HUES6 (cell line): Measurements from ENCODE around the gene STX18.

Experiments used
- H3K27ac ChIP-seq: 2 replicates; pipeline ENCODE4 v1.7.0; 2013; ENCODE audit warnings: low read depth, mild to moderate bottlenecking, low read length, inconsistent platforms
- H3K27me3 ChIP-seq: 2 replicates; pipeline ENCODE4 v1.6.1; 2013; ENCODE audit warnings: low read length; ENCODE audit not compliant: control insufficient read depth, insufficient read depth
- H3K36me3 ChIP-seq: 2 replicates; pipeline ENCODE4 v1.6.1; 2013; ENCODE audit warnings: low read length; ENCODE audit not compliant: control insufficient read depth, insufficient read depth
- H3K4me1 ChIP-seq: 2 replicates; pipeline ENCODE4 v1.6.1; 2013; ENCODE audit warnings: low read length; ENCODE audit not compliant: control insufficient read depth, insufficient read depth
- H3K4me3 ChIP-seq: 2 replicates; pipeline ENCODE4 v1.5.1; 2013; ENCODE audit warnings: low read depth, low read length
- H3K9ac ChIP-seq: one replicate; pipeline ENCODE4 v1.6.1; 2013; ENCODE audit warnings: mild to moderate bottlenecking, low read length
- H3K9me3 ChIP-seq: 2 replicates; pipeline ENCODE4 v1.6.1; 2013; ENCODE audit warnings: low read depth, low read length; ENCODE audit not compliant: control insufficient read depth, insufficient read depth

Gene STX18

DNA sequence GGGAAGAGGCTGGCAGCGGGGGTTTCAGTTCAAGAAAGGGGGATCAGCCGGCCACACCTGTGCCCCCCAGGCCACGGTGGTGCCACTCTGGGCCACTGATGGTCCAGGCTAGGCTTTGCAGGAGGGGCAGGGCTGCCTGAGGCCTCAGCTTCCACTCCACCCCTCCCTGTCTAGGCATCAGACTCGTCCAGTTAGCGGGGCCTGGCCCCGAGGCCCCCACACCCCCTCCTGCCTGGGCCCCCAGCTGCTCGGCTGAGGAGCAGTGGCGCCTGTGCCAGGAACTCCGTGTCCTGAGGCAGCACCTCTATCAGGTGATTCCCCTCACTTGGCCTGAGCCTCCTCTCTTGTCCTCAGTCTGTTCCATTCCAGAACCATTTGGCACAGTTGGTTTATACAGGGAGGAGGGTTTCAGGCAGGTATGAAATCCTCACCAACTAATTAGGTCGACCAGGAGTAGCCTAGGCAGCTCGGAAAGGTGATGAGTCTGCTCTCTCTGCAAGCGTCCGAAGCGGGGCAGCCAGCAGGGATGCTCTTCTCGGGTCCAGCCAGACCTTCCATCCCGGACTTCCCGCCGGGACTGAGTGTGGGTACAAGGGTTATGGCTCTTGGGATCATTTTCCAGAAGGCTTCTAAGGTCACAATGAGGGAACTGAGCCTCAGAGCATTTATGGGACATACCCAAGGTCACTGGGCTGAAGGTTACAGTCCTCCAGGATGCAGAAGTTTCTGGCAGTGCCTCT is 152.8 kb downstream of the STX18 start:
- Histone ChIP-seq H3K4me3 (no peak overlapping the region), H3K4me1 (0 out of 2 replicates have a peak, but pooled peaks cover 14% of the 10 kb centered on the region), H3K36me3 (peaks cover 11% of the 10 kb centered on the region; the same call in 1 of the 2 replicates), H3K9ac (no peak overlapping the region), H3K9me3 (no peaks in the 10 kb centered on the region), H3K27me3 (peaks cover 80% of the 10 kb centered on the region), H3K27ac (no peak overlapping the region)

DNA sequence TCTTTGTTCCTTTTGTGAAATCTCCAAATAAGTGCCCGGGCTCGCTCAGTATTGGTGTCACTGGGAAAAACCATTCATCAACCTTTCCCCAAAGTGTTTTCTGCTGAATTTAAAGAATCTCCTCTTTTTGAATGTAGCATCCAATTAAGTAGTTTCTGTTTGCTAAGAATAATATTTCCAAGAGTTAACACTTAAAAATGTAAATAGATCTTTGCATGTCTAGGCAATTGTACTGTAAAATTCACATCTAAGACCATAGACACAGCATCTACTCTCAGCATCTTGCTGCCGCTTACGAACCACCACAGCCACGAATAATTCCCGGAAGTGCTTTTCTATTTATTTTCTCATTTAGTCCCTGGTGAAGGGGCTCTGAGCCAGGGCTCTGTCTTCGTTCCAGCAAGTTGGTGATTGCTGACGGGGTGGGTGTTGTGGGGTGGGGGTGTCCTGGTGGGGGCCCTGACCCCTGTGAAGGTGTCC is 153.5 kb downstream of the STX18 start:
- no peaks in the 10 kb centered on the region for H3K9me3 ChIP-seq
- H3K9ac ChIP-seq: no peak overlapping the region
- H3K27ac ChIP-seq: no peak overlapping the region
- peaks cover 81% of the 10 kb centered on the region for H3K27me3 ChIP-seq
- H3K36me3 ChIP-seq: peaks cover 6% of the 10 kb centered on the region; the same call in 1 of the 2 replicates
- H3K4me3 ChIP-seq: peak overlapping the region; percentile 73
- 0 out of 2 replicates have a peak, but pooled peaks cover 14% of the 10 kb centered on the region for H3K4me1 ChIP-seq

DNA sequence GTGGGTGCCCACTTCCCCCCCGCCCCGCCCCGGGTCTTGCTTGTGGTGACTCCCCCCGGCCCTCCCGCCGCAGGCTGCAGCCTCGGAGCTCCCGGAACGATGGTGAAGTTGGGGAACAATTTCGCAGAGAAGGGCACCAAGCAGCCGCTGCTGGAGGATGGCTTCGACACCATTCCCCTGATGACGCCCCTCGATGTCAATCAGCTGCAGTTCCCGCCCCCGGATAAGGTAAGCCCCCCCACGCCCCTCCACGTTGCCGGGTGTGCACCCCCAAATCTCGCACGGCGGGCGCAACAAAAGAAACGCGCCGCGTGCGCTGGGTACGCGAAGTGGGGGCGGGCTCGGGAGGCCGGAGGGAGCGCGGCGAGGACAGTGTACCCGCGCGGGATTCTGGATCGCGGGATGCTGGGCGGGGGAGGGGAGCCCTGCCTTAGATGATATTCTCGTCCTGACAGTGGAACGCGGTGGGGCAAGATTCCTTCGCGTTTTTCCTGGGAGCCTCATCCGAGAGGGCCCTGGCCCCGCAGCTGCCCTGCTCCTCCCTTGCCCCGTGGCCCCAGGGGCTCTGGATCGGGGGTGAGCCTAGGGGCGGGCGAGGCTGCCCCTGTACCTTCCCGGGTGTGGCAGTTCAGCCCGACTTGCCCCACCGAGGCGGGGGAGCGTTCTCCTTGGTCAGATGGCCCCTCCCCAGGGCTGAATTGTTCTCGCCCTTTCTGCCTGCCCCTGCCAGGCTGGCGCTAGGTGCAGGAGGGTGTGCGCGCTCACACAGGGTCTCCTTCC is 154.1 kb downstream of the STX18 start:
- Histone ChIP-seq H3K9ac (no peak overlapping the region), H3K27me3 (peaks cover 84% of the 10 kb centered on the region)

DNA sequence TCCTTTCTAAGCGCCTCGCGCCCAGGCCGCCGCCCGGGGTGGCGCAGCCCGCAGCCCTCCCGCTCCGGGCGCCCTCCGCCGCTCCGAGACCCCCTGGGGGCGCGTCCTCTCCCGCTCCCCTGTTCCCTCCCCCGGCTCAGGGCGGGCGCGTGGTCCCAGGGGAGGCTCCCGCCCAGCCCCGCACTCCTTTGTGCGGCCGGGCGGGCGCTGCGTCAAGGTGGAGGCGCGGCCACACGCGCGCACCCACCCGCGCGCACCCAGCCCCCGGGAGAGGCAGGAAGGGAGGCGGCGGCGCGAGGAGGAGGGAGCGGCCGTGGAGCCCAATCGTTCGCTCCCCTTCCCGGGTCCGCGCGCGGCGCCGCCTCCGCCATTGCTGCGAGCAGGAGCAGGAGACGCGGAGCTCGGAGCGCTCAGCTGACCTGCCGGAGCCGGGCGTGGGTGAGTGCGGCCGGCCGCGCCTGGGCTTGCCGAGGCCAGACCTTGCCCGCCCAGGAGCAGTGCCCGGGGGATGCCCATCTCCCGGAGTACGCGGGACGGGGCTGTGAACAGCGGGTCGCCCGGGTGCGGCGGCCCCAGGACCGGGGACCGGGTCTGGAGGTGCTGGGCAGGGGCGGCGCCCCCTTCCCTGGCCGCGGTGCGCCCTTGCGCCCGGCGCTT is 155.0 kb downstream of the STX18 start, which contains the start of gene NSG1:
Gene NSG1 (plus strand): TSS at position 367 of the 657 bp plus-strand sequence. CDS start 528 bp downstream, outside the sequence.
- Histone ChIP-seq H3K27me3 (peaks cover 87% of the 10 kb centered on the region), H3K4me1 (peaks cover 18% of the 10 kb centered on the region), H3K9ac (peak within 1 kb of the TSS; percentile 55)

More for the DNA sequence above, 154.1 kb downstream of the STX18 start:
- Histone ChIP-seq H3K27ac (no peak overlapping the region), H3K36me3 (peaks cover 4% of the 10 kb centered on the region; the same call in 1 of the 2 replicates), H3K4me1 (0 out of 2 replicates have a peak, but pooled peaks cover 14% of the 10 kb centered on the region), H3K4me3 (peak overlapping the region; percentile 73), H3K9me3 (no peaks in the 10 kb centered on the region)

DNA sequence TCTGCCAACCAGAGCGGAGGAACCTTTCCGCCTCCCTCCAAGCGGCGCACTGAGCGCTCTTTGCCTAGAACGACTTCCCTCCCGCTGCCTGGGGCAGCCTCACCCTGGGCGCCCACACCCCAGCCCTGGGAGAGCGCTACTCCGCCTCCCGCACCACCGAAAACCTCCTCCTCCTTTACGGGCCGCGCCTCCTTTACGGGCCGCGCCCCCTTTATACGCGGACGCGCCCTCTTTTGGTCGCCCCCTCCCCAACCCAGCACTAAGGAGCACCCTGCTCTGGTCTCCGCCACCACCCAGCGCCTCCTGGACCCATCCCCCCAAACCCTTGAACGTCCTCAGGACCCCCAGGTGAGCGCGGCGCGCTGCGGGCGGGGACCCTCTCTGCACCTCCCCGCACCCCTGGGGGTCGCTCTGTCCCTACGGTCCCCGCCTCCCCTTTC is 155.5 kb downstream of the STX18 start:
- Histone ChIP-seq H3K4me1 (peaks cover 18% of the 10 kb centered on the region), H3K27ac (no peak overlapping the region), H3K9me3 (no peaks in the 10 kb centered on the region), H3K4me3 (peak overlapping the region; percentile 73), H3K9ac (no peak overlapping the region), H3K36me3 (peaks cover 1% of the 10 kb centered on the region; the same call in 1 of the 2 replicates), H3K27me3 (peaks cover 84% of the 10 kb centered on the region)

More for the DNA sequence above, 155.0 kb downstream of the STX18 start, which contains the start of gene NSG1:
- no peak within 1 kb of the TSS for H3K27ac ChIP-seq
- H3K4me3 ChIP-seq: peak within 1 kb of the TSS; percentile 73
- H3K36me3 ChIP-seq: peaks cover 4% of the 10 kb centered on the region; the same call in 1 of the 2 replicates
- H3K9me3 ChIP-seq: no peaks in the 10 kb centered on the region

DNA sequence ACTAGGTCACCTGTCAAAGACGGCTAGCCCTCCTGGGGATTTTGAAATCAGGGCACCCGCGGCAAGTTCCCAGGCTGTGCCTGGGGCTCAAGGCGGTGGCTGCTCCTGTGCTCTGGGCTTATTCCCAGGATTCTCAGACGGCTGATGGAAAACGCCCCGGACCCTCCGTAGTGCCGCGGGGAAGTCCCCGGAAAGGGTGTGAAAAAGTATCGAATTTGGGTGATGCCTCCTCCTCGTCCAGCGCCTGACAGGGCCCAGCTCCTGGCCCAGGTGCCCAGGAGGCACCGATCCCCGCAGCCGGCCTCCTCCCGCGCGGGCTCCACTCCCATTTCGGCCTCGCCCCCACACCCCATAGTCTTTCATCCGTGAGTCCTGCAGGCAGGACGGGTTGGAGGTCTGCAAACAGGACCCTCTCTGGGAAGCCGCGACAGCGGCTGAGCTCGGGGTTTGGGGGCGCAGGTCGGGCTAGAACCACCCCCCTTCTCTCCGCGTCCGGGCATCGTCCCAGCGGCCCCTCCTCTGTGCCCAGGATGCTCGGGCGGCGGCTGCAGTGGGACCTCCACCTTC is 156.0 kb downstream of the STX18 start:
- Histone ChIP-seq H3K36me3 (no peaks in the 10 kb centered on the region), H3K4me3 (peak overlapping the region; percentile 73), H3K9me3 (no peaks in the 10 kb centered on the region), H3K4me1 (peaks cover 18% of the 10 kb centered on the region), H3K27me3 (peaks cover 79% of the 10 kb centered on the region), H3K27ac (no peak overlapping the region), H3K9ac (no peak overlapping the region)

DNA sequence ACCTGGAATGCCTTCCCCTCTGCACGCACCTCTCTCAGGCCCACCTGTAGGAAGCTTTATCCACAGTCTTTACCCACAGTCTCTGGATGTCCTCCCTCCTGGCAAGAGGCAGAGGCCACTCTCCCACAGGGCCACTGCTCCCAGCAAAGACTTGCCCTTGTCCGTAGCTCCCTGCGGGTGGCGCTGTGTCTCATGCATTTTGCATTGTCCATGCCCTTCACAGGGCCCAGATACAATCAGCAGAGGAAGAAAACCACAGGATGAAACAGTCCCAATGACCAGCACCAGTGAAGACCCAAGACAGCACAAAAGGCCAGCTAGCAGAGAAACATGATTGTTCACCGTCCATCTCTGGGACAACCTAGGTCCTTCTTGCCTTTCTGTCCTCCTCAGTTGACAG is 157.0 kb downstream of the STX18 start:
- Histone ChIP-seq H3K4me3 (no peak overlapping the region), H3K9ac (no peak overlapping the region), H3K4me1 (peaks cover 21% of the 10 kb centered on the region), H3K9me3 (no peaks in the 10 kb centered on the region), H3K27me3 (peaks cover 75% of the 10 kb centered on the region), H3K36me3 (no peaks in the 10 kb centered on the region), H3K27ac (no peak overlapping the region)

DNA sequence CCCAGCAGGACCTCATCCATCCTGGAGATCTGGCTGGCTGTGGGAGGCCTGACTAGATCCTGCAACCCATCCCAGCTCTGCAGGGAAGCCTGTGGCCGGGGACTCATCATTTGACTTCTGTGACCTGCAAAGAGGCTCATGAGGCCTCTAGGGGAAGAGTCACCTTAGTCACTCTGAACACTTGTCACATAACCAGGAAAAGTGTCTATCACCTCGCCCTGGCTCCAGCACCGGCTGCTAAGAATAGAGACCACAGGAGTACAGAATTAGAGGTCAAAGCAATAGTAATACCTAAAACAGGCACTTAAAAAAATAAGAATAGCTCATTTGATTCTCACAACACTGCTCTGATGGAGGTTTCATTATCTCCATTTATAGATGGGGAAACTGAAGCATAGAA is 158.8 kb downstream of the STX18 start:
- Histone ChIP-seq H3K27ac (no peak overlapping the region), H3K9ac (no peak overlapping the region), H3K27me3 (peaks cover 58% of the 10 kb centered on the region), H3K9me3 (no peaks in the 10 kb centered on the region), H3K4me1 (peaks cover 21% of the 10 kb centered on the region), H3K4me3 (no peak overlapping the region), H3K36me3 (no peaks in the 10 kb centered on the region)

DNA sequence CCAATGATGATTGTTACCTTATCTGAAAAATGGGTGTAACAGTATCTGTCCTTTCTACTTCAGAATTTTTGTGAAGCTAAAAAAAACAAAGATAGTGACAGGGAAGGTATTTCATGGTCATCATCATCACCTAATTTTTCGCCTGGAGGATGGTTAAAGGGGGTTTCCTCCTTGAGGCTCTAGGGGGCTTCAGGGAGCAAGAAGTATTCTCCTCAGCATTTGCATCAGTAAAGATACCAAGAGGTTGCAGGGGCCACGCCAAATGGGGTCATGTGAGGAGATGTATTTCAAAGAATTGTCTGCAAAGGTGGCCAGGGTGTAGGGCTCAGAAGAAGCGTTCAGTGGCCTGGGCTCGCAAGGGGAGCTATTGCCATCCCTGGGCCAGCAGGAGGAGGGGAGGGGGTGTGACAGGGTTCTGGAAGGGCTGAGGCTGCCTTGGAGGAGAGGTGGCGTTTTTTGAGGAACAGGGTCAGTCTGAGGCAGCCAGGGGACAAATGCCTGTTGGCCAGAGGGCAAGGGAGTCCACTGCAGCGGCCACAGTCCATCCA is 162.2 kb downstream of the STX18 start:
- H3K27ac ChIP-seq: no peak overlapping the region

More for the DNA sequence above, 162.2 kb downstream of the STX18 start:
- Histone ChIP-seq H3K9me3 (peaks cover under 1% of the 10 kb centered on the region; the same call in 1 of the 2 replicates), H3K4me3 (no peak overlapping the region), H3K4me1 (peaks cover 10% of the 10 kb centered on the region), H3K36me3 (no peaks in the 10 kb centered on the region), H3K9ac (no peak overlapping the region), H3K27me3 (peaks cover 28% of the 10 kb centered on the region)
